ENCODE measurements around the gene LUC7L. TPM values are rescaled to one million over a fixed set of nuclear protein-coding genes. Genes with fewer than 3 reads are reported as not detected.
A peak's percentile ranks its signal among the peaks of the same experiment; 100 is the strongest.

The LUC7L gene
- total RNA-seq, 1 experiment from 2014 or later: 137 TPM

DNA sequence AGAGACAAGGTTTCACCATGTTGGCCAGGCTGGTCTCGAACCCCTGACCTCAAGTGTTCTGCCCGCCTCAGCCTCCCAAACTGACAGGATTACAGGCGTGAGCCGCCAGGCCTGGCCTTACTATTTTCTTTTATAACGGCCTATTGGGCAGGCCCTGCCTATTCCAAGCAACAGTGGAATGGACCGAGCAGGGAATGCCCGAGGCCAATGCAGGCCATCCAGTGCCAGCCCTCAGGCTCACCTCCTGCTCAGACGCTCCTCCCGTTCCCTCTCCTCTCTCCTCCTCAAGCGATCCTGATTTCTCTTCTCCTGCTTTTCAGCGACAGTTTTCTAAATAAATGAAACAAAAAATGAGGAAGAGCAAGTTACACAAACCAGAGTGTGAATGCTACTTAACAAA lies 36.6 kb downstream of the LUC7L start:
- no peak overlapping the region for H4K5ac ChIP-seq (ENCODE audit: insufficient read length, low read depth, low read length)
- no peak overlapping the region for H3K56ac ChIP-seq (ENCODE audit: insufficient read length, low read depth, low read length)
- H4K8ac ChIP-seq (replicated peaks; ENCODE audit: insufficient read length, low read depth, low read length): no peak overlapping the region
- H3K36me3 Mint-ChIP-seq (ENCODE audit: insufficient read depth in 1 of 3, low read depth in 3 of 3): peaks cover 59 to 93% (median 80%) of the 10 kb centered on the region in 3 experiments
- no peaks in the 10 kb centered on the region for H3K79me2 ChIP-seq (ENCODE audit: insufficient read depth, low read length)
- no peak overlapping the region for H2AK5ac ChIP-seq (ENCODE audit: insufficient read length, low read length)
- no peak overlapping the region for H2AFZ ChIP-seq (ENCODE audit: low read length)
- H3K4me2 ChIP-seq (ENCODE audit: insufficient read depth, insufficient read length, low read length): no peak overlapping the region
- WGBS (ENCODE audit: extremely low coverage, insufficient read length, low lambda C conversion rate): no CpG with 5 or more reads among the region's 11 CpGs
- no peaks in the 10 kb centered on the region for H3K9me3 ChIP-seq (ENCODE audit: control insufficient read depth, low read depth, low read length)
- H2BK120ac ChIP-seq (ENCODE audit: low read depth, low read length, poor library complexity, severe bottlenecking): no peak overlapping the region
- no peak overlapping the region for H2BK15ac ChIP-seq (ENCODE audit: low read depth, low read length)
- H3K27me3 Mint-ChIP-seq (ENCODE audit: low read depth): no peaks in the 10 kb centered on the region
- H3K9me3 Mint-ChIP-seq: no peaks in the 10 kb centered on the region
- H3K4me3 Mint-ChIP-seq: no peak overlapping the region; a peak in 1 of 5 replicates
- H3K27me3 ChIP-seq (ENCODE audit: insufficient read depth, low read length): no peaks in the 10 kb centered on the region
- no peak overlapping the region for H2BK12ac ChIP-seq (ENCODE audit: insufficient read length, low read depth, low read length)
- H3K18ac ChIP-seq (ENCODE audit: insufficient read length, low read depth, low read length): no peak overlapping the region
- H3K27ac ChIP-seq (ENCODE audit: insufficient read length, low read depth, low read length): no peak overlapping the region
- H3K9ac ChIP-seq (ENCODE audit: extremely low read depth, insufficient read length, low read length): no peak overlapping the region
- H3K27ac Mint-ChIP-seq: peak overlapping the region in 1 of 3 experiments; percentile 20; a peak in 2 of 7 replicates
- H3K79me1 ChIP-seq (ENCODE audit: insufficient read depth, low read depth, low read length, poor library complexity, severe bottlenecking): no peaks in the 10 kb centered on the region
- H4K20me1 ChIP-seq (ENCODE audit: control insufficient read depth, insufficient read depth, insufficient read length): peaks cover 2% of the 10 kb centered on the region
- no peak for DNase-seq
- no peak overlapping the region for H4K91ac ChIP-seq (ENCODE audit: insufficient read length, low read depth, low read length)
- no peak overlapping the region for H2BK5ac ChIP-seq (ENCODE audit: insufficient read length, low read length)
- no peaks in the 10 kb centered on the region for H3K4me1 Mint-ChIP-seq
- no peaks in the 10 kb centered on the region for H3K4me1 ChIP-seq (ENCODE audit: insufficient read depth, low read length)
- no peaks in the 10 kb centered on the region for H3K23me2 ChIP-seq (ENCODE audit: insufficient read length, low read depth, low read length, poor library complexity, severe bottlenecking)
- no peak overlapping the region for H3K23ac ChIP-seq (ENCODE audit: insufficient read length, low read depth, low read length)
- H3K14ac ChIP-seq (ENCODE audit: insufficient read depth, low read length): no peak overlapping the region
- no peak overlapping the region for H3K4ac ChIP-seq (ENCODE audit: low read depth, low read length)
- H3T11ph ChIP-seq (ENCODE audit: low read length): no peak overlapping the region
- H2BK20ac ChIP-seq (ENCODE audit: low read depth, low read length, poor library complexity, severe bottlenecking): no peak overlapping the region
- TF ChIP-seq CTCF (conservative IDR thresholded peaks at IDR 0.05): no peak
